ENCODE measurements around the gene ALDH1A1. TPM values are rescaled to one million over a fixed set of nuclear protein-coding genes. Genes with fewer than 3 reads are reported as not detected.

ALDH1A1 gene
- total and polyA plus RNA-seq, 11 donors: 2.2 to 37.5 (median 12.6) TPM

DNA sequence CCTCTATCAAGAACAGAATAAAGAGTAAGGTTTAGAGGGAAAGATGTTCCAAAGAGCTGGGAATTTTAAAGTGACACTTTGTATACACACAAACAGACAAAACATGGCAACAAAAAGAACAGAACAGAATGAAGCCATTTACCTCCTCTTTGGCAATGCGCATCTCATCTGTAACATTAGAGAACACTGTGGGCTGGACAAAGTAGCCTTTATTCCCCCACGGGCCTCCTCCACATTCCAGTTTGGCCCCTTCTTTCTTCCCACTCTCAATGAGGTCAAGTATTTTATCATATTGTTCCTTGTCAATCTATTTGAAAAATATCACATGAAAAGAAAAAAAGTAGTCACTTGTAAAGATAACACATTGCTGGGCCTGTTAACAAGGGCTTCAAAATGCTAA, 41.0 kb downstream of the ALDH1A1 start:
- ATAC-seq: no peak
- peaks cover 0 to 12% (median 0%) of the 10 kb centered on the region in 9 donors for H3K36me3 ChIP-seq
- intact Hi-C loops (cut with DNase I): no loop called here

DNA sequence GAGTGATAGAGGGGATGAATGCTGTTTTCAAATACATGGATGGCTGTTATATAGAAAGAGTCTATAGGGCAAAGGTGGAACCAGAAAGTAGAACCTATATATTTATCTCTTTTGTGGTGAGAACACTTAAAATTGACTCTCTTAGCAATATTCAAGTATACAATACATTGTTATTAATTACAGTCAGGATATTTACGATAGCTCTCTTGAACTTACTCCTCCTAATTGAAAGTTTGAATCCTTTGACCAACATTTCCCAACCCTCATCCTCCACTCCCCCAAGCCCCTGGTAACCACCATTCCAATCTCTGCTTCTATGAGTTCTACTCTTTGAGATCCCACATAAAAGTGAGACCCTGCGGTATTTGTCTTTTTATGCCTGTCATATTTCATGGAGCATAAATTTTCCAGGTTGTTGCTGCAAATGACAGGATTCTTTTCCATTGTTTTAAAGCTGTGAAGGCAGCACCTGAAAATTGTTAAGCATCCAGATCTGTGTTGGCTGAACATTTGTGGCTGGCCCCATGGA, 41.5 kb downstream of the ALDH1A1 start:
- Histone ChIP-seq H3K9me3 (no peaks in the 10 kb centered on the region), H3K36me3 (peaks cover 0 to 6% (median 0%) of the 10 kb centered on the region in 9 donors), H3K27me3 (no peaks in the 10 kb centered on the region), H3K4me1 (peaks cover 0 to 11% (median 0%) of the 10 kb centered on the region in 12 donors), H3K4me3 (no peak overlapping the region), H3K27ac (no peak overlapping the region)
- WGBS, 4 donors: 96 to 97% (median 96%) methylated on average over 2 of the region's 2 CpGs
- no peak for TF ChIP-seq POLR2A (IDR thresholded peaks at IDR 0.05)
- TF ChIP-seq, protein P1, sequence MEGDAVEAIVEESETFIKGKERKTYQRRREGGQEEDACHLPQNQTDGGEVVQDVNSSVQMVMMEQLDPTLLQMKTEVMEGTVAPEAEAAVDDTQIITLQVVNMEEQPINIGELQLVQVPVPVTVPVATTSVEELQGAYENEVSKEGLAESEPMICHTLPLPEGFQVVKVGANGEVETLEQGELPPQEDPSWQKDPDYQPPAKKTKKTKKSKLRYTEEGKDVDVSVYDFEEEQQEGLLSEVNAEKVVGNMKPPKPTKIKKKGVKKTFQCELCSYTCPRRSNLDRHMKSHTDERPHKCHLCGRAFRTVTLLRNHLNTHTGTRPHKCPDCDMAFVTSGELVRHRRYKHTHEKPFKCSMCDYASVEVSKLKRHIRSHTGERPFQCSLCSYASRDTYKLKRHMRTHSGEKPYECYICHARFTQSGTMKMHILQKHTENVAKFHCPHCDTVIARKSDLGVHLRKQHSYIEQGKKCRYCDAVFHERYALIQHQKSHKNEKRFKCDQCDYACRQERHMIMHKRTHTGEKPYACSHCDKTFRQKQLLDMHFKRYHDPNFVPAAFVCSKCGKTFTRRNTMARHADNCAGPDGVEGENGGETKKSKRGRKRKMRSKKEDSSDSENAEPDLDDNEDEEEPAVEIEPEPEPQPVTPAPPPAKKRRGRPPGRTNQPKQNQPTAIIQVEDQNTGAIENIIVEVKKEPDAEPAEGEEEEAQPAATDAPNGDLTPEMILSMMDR (IDR thresholded peaks at IDR 0.05): no peak
- intact Hi-C loops (cut with DNase I): no loop called here
- ATAC-seq: no peak
- no peak for DNase-seq

More for the DNA sequence above, 41.0 kb downstream of the ALDH1A1 start:
- Histone ChIP-seq H3K27ac (peak overlapping the region in 1 of 12 donors; percentile 41), H3K4me1 (peaks cover 0 to 11% (median 0%) of the 10 kb centered on the region in 12 donors), H3K4me3 (no peak overlapping the region), H3K9me3 (no peaks in the 10 kb centered on the region), H3K27me3 (no peaks in the 10 kb centered on the region)
- WGBS, 4 donors: 66 to 78% (median 75%) methylated on average over 2 of the region's 2 CpGs
- DNase-seq: no peak
- TF ChIP-seq, protein P1 (IDR thresholded peaks at IDR 0.05): no peak
- no peak for TF ChIP-seq POLR2A (IDR thresholded peaks at IDR 0.05)

DNA sequence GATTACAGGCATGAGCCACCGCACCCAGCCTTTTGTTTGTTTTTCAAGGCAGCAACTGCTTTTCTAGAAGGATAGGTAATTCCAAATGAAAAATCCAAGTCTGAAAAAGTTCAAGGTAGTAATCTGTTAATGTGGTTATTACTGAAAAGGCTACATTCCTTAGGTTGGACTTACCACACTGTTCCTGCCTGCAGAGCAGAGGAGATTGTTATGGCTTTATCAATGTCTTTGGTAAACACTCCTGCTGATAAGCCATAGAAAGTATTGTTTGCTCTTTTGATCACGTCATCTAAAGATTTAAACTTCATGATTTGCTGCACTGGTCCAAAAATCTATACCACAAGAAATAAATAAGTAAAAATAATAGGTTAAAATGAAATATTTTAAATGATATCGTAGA, 43.4 kb downstream of the ALDH1A1 start:
- Histone ChIP-seq H3K27ac (no peak overlapping the region), H3K9me3 (no peaks in the 10 kb centered on the region), H3K27me3 (no peaks in the 10 kb centered on the region), H3K36me3 (peaks cover 0 to 16% (median 0%) of the 10 kb centered on the region in 9 donors), H3K4me1 (peaks cover 0 to 11% (median 0%) of the 10 kb centered on the region in 12 donors), H3K4me3 (no peak overlapping the region)
- no peak for DNase-seq
- ATAC-seq: no peak
- 90 to 93% (median 92%) methylated on average over 3 of the region's 3 CpGs for WGBS, 4 donors
- TF ChIP-seq, protein P1 (IDR thresholded peaks at IDR 0.05): no peak
- TF ChIP-seq POLR2A (IDR thresholded peaks at IDR 0.05): no peak
- intact Hi-C loops (cut with DNase I): no loop called here

DNA sequence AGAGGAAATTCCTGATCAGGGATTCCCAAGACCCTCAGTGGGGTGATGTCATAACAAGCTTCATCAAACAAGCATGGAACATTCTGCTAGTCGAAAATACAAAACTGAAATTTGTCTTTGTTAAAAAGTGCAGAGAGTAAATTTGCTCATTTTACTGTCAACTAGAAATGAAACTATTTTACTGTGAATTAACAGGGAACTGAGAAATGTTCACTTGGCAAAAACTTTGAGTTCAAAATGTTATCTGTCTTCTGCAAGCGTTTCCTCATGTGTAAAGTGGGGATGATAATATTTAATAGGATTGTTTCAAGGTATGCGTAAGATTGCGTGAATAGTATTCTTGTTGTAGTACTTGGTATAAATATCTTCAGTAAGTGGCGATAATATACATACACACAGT, 45.4 kb downstream of the ALDH1A1 start:
- Histone ChIP-seq H3K9me3 (no peaks in the 10 kb centered on the region), H3K27me3 (no peaks in the 10 kb centered on the region), H3K4me3 (no peak overlapping the region), H3K27ac (peak overlapping the region in 1 of 12 donors; percentile 39), H3K4me1 (peaks cover 0 to 8% (median 0%) of the 10 kb centered on the region in 12 donors), H3K36me3 (peaks cover 0 to 24% (median 0%) of the 10 kb centered on the region in 9 donors)
- WGBS, 4 donors: 58 to 74% (median 63%) methylated on average over 5 of the region's 5 CpGs
- TF ChIP-seq, protein P1 (IDR thresholded peaks at IDR 0.05): no peak
- TF ChIP-seq POLR2A (IDR thresholded peaks at IDR 0.05): no peak
- DNase-seq: no peak
- no peak for ATAC-seq
- intact Hi-C loops (cut with DNase I): no loop called here
